ENCODE measurements around the gene DYTN.

- TF ChIP-seq CHD2 (IDR thresholded peaks at IDR 0.05; ENCODE audit: low read length, partially characterized antibody): no peak
- no peak for TF ChIP-seq FOSL2 (IDR thresholded peaks at IDR 0.05; ENCODE audit: borderline replicate concordance, low read depth)
- TF ChIP-seq, protein P1, sequence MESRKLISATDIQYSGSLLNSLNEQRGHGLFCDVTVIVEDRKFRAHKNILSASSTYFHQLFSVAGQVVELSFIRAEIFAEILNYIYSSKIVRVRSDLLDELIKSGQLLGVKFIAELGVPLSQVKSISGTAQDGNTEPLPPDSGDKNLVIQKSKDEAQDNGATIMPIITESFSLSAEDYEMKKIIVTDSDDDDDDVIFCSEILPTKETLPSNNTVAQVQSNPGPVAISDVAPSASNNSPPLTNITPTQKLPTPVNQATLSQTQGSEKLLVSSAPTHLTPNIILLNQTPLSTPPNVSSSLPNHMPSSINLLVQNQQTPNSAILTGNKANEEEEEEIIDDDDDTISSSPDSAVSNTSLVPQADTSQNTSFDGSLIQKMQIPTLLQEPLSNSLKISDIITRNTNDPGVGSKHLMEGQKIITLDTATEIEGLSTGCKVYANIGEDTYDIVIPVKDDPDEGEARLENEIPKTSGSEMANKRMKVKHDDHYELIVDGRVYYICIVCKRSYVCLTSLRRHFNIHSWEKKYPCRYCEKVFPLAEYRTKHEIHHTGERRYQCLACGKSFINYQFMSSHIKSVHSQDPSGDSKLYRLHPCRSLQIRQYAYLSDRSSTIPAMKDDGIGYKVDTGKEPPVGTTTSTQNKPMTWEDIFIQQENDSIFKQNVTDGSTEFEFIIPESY (IDR thresholded peaks at IDR 0.05; ENCODE audit: borderline replicate concordance, low read depth): no peak
- no peak for TF ChIP-seq CTCF (IDR thresholded peaks at IDR 0.05)
- no peak for TF ChIP-seq GABPA (IDR thresholded peaks at IDR 0.05; ENCODE audit: low read depth)
- TF ChIP-seq EZH2phosphoT487 (IDR thresholded peaks at IDR 0.05; ENCODE audit: borderline replicate concordance, low read depth): no peak
- TF ChIP-seq MXI1 (IDR thresholded peaks at IDR 0.05; ENCODE audit: low read depth, low read length): no peak
- TF ChIP-seq EP300 (IDR thresholded peaks at IDR 0.05; ENCODE audit: borderline replicate concordance in 1 of 2, low read depth in 1 of 2, low read length in 1 of 2): no peak
- TF ChIP-seq GATA2 (CRISPR knock-in tag; IDR thresholded peaks at IDR 0.05): no peak
- TF ChIP-seq FOXM1 (IDR thresholded peaks at IDR 0.05; ENCODE audit: low read depth): no peak
Observed at GRCh38 chr2:206626108-206626507, 92.1 kb downstream of the DYTN start.
